ENCODE results near the gene PEX26. TPM values are rescaled to one million over a fixed set of nuclear protein-coding genes. Genes with fewer than 3 reads are reported as not detected.

PEX26 gene
- total and polyA plus RNA-seq, 2 experiments from 2014 or later = 4.0 to 48.9 TPM

GRCh38 chr22:18120857-18121256 is 43.1 kb downstream of the PEX26 start:
- no peaks in the 10 kb centered on the region for H3K9me2 ChIP-seq (ENCODE audit: insufficient read depth)
- H3K4me1 ChIP-seq (ENCODE audit: insufficient read depth) = no peaks in the 10 kb centered on the region
- H3K36me3 Mint-ChIP-seq (ENCODE audit: low read depth) = no peaks in the 10 kb centered on the region
- H3K4me2 ChIP-seq = no peak overlapping the region
- TF ChIP-seq REST (IDR thresholded peaks at IDR 0.05; ENCODE audit: unreplicated experiment) (no peak), ZNF331 (CRISPR knock-in tag; IDR thresholded peaks at IDR 0.05; ENCODE audit: low read depth) (no peak), CREB1 (CRISPR knock-in tag; IDR thresholded peaks at IDR 0.05; ENCODE audit: low read depth) (no peak), ZNF114 (CRISPR knock-in tag; IDR thresholded peaks at IDR 0.05) (no peak), EZH2 (IDR thresholded peaks at IDR 0.05; ENCODE audit: low read depth, unreplicated experiment) (no peak), JUNB (IDR thresholded peaks at IDR 0.05; ENCODE audit: unreplicated experiment) (no peak), POLR2AphosphoS5 (IDR thresholded peaks at IDR 0.05; ENCODE audit: low read depth) (no peak), STAT1 (IDR thresholded peaks at IDR 0.05; ENCODE audit: unreplicated experiment) (no peak), NANOG (IDR thresholded peaks at IDR 0.05; ENCODE audit: borderline replicate concordance) (no peak), EZH2phosphoT487 (IDR thresholded peaks at IDR 0.05; ENCODE audit: unreplicated experiment) (no peak), ETS1 (IDR thresholded peaks at IDR 0.05) (no peak)
- TF ChIP-seq, protein P1, sequence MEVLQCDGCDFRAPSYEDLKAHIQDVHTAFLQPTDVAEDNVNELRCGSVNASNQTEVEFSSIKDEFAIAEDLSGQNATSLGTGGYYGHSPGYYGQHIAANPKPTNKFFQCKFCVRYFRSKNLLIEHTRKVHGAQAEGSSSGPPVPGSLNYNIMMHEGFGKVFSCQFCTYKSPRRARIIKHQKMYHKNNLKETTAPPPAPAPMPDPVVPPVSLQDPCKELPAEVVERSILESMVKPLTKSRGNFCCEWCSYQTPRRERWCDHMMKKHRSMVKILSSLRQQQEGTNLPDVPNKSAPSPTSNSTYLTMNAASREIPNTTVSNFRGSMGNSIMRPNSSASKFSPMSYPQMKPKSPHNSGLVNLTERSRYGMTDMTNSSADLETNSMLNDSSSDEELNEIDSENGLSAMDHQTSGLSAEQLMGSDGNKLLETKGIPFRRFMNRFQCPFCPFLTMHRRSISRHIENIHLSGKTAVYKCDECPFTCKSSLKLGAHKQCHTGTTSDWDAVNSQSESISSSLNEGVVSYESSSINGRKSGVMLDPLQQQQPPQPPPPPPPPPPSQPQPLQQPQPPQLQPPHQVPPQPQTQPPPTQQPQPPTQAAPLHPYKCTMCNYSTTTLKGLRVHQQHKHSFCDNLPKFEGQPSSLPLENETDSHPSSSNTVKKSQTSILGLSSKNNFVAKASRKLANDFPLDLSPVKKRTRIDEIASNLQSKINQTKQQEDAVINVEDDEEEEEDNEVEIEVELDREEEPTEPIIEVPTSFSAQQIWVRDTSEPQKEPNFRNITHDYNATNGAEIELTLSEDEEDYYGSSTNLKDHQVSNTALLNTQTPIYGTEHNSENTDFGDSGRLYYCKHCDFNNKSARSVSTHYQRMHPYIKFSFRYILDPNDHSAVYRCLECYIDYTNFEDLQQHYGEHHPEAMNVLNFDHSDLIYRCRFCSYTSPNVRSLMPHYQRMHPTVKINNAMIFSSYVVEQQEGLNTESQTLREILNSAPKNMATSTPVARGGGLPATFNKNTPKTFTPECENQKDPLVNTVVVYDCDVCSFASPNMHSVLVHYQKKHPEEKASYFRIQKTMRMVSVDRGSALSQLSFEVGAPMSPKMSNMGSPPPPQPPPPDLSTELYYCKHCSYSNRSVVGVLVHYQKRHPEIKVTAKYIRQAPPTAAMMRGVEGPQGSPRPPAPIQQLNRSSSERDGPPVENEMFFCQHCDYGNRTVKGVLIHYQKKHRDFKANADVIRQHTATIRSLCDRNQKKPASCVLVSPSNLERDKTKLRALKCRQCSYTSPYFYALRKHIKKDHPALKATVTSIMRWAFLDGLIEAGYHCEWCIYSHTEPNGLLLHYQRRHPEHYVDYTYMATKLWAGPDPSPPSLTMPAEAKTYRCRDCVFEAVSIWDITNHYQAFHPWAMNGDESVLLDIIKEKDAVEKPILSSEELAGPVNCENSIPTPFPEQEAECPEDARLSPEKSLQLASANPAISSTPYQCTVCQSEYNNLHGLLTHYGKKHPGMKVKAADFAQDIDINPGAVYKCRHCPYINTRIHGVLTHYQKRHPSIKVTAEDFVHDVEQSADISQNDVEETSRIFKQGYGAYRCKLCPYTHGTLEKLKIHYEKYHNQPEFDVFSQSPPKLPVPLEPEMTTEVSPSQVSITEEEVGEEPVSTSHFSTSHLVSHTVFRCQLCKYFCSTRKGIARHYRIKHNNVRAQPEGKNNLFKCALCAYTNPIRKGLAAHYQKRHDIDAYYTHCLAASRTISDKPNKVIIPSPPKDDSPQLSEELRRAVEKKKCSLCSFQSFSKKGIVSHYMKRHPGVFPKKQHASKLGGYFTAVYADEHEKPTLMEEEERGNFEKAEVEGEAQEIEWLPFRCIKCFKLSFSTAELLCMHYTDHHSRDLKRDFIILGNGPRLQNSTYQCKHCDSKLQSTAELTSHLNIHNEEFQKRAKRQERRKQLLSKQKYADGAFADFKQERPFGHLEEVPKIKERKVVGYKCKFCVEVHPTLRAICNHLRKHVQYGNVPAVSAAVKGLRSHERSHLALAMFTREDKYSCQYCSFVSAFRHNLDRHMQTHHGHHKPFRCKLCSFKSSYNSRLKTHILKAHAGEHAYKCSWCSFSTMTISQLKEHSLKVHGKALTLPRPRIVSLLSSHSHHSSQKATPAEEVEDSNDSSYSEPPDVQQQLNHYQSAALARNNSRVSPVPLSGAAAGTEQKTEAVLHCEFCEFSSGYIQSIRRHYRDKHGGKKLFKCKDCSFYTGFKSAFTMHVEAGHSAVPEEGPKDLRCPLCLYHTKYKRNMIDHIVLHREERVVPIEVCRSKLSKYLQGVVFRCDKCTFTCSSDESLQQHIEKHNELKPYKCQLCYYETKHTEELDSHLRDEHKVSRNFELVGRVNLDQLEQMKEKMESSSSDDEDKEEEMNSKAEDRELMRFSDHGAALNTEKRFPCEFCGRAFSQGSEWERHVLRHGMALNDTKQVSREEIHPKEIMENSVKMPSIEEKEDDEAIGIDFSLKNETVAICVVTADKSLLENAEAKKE (CRISPR knock-in tag; IDR thresholded peaks at IDR 0.05) = no peak
- TF ChIP-seq, protein P2, sequence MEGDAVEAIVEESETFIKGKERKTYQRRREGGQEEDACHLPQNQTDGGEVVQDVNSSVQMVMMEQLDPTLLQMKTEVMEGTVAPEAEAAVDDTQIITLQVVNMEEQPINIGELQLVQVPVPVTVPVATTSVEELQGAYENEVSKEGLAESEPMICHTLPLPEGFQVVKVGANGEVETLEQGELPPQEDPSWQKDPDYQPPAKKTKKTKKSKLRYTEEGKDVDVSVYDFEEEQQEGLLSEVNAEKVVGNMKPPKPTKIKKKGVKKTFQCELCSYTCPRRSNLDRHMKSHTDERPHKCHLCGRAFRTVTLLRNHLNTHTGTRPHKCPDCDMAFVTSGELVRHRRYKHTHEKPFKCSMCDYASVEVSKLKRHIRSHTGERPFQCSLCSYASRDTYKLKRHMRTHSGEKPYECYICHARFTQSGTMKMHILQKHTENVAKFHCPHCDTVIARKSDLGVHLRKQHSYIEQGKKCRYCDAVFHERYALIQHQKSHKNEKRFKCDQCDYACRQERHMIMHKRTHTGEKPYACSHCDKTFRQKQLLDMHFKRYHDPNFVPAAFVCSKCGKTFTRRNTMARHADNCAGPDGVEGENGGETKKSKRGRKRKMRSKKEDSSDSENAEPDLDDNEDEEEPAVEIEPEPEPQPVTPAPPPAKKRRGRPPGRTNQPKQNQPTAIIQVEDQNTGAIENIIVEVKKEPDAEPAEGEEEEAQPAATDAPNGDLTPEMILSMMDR (conservative IDR thresholded peaks at IDR 0.05; ENCODE audit: low read depth in 2 of 2) = no peak
- H4K20me1 ChIP-seq (replicated peaks; ENCODE audit: insufficient read depth) = no peaks in the 10 kb centered on the region
- H3K27ac ChIP-seq (ENCODE audit: low read depth) = no peak overlapping the region
- H3K27ac Mint-ChIP-seq = no peak overlapping the region
- DNase-seq (ENCODE audit: low spot score) (no peak), ATAC-seq (no peak)
- no peak overlapping the region for H2AFZ ChIP-seq
- no peak overlapping the region for H3K4me3 Mint-ChIP-seq
- no peak overlapping the region for H3K4me3 ChIP-seq
- H3F3A ChIP-seq (replicated peaks; ENCODE audit: low read depth) = no peaks in the 10 kb centered on the region
- H3K4me1 Mint-ChIP-seq = peaks cover 6% of the 10 kb centered on the region; the same call in 1 of the 3 replicates
- H3K36me3 ChIP-seq (ENCODE audit: insufficient read depth) = no peaks in the 10 kb centered on the region
- H3K27me3 Mint-ChIP-seq (ENCODE audit: insufficient read depth, low read depth, poor library complexity) = peaks cover 3% of the 10 kb centered on the region
- H3K79me2 ChIP-seq (replicated peaks; ENCODE audit: insufficient read depth) = no peaks in the 10 kb centered on the region
- H3K27me3 ChIP-seq (ENCODE audit: insufficient read depth) = no peaks in the 10 kb centered on the region
- H3K9me3 Mint-ChIP-seq = no peaks in the 10 kb centered on the region

Measured in GM23338 (cell line).